Heart right ventricle (tissue), 16 donors: ENCODE data around the gene CDH13. TPM values are rescaled to one million over a fixed set of nuclear protein-coding genes. Genes with fewer than 3 reads are reported as not detected.

Experiments
- ATAC-seq, 8 donors: fragments of 200-7000 bp; cut with Tn5 transposase; one replicate each; pipeline ENCODE4 v1.9.1; 2020; ENCODE audit warnings: mild to moderate bottlenecking in 8 of 8, moderate library complexity in 8 of 8, moderate number of reproducible peaks in 1 of 8
- DNase-seq, 2 donors: peaks; one replicate each; pipeline ENCODE4 v3.0.0-alpha.2; 2020
- H3K27ac ChIP-seq, 10 donors: fragments of 200-600 bp; sonication (generic) in 2 of 10; one replicate each; pipeline versions ENCODE4 v1.5.0 to v1.8.0; 2020 to 2022; ENCODE audit warnings: mild to moderate bottlenecking in 3 of 10
- H3K27me3 ChIP-seq, 7 donors: fragments of 200-600 bp; one replicate each; pipeline ENCODE4 v1.8.0; 2021 to 2022; ENCODE audit warnings: mild to moderate bottlenecking in 2 of 7
- H3K36me3 ChIP-seq, 9 donors: fragments of 200-600 bp; sonication (generic) in 1 of 9; one replicate each; pipeline versions ENCODE4 v1.5.0 to v1.8.0; 2020 to 2022; ENCODE audit warnings: mild to moderate bottlenecking in 2 of 9
- H3K4me1 ChIP-seq, 9 donors: fragments of 200-600 bp; sonication (generic) in 1 of 9; one replicate each; pipeline versions ENCODE4 v1.5.0 to v1.8.0; 2020 to 2022; ENCODE audit warnings: mild to moderate bottlenecking in 4 of 9
- H3K4me3 ChIP-seq, 10 donors: fragments of 200-600 bp; sonication (generic) in 2 of 10; one replicate each; pipeline versions ENCODE4 v1.5.0 to v1.8.0; 2020 to 2022; ENCODE audit warnings: mild to moderate bottlenecking in 7 of 10, moderate library complexity in 2 of 10
- H3K9me3 ChIP-seq, 11 donors: fragments of 200-600 bp in 10 of 11; sonication (generic) in 2 of 11; one replicate each; pipeline versions ENCODE4 v1.5.0 to v1.8.0; 2013 to 2022; ENCODE audit warnings: mild to moderate bottlenecking in 2 of 11, control low read depth in 1 of 11, moderate library complexity in 1 of 11
- WGBS, 2 donors: extraction: QIAGEN DNeasy Blood & Tissue Kit; methylation state at CpG; one replicate each; pipeline ENCODE4 v1.1.7; 2013; ENCODE audit warnings: inconsistent platforms in 1 of 2; 5-methylcytosine and 5-hydroxymethylcytosine counted together
- intact Hi-C, 10 donors: fragments of 100-400 bp; cut with DNase I; formaldehyde crosslinking; loops; one replicate each; pipeline versions ENCODE4 v1.11.1 to v1.14.2; 2022
- polyA plus RNA-seq, 2 donors: library from polyadenylated mRNA; stranded (reverse); fragments of 200-250 nt; gene quantifications; one replicate each; pipeline ENCODE4 v1.2.3, GENCODE V29; 2013
- total RNA-seq, 10 donors: library from RNA; stranded (reverse); fragmentation: NEBNext Ultra II Directional in 3 of 10; extraction: Animal tissue kit (Norgen Biotek cat#: 25700) in 3 of 10; gene quantifications; one replicate each; pipeline versions ENCODE4 v1.2.1 to v1.2.4, GENCODE V29; 2021 to 2023
- TF ChIP-seq, protein P1 (sequence below), 9 donors: fragments of 200-600 bp; sonication (generic) in 2 of 9; IDR thresholded peaks; one replicate each; pipeline versions ENCODE4 v1.5.0 to v1.8.0; 2021 to 2022; ENCODE audit warnings: antibody characterized with exemption in 9 of 9, mild to moderate bottlenecking in 5 of 9, moderate library complexity in 1 of 9
- donor health status: Arrhythmogenic right ventricular cardiomyopathy.
- donor health status: ischemic (EF 13 %, LVEDD 7.1; RV severe dilation, severe dysfunction).
- donor health status: healthy with polysubstance abuse.
- donor health status: DM: no; HTN: yes; CAD: no.
- donor health status: DM: no; HTN: no; CAD: no.
- donor health status: ischemic (EF 25% LVEDD 6.9; RV normal size, moderate dysfunction).
- donor health status: ischemic (EF 25% LVEDD 5.7; RV mildly dilated, moderate dysfunction).
- donor health status: healthy.
- donor health status: DM: yes; HTN: yes; CAD: no.
- donor health status: Ischemic cardiomyopathy.
- donor health status: ischemic (EF 35%, LVEDD 5.7; RV mildly dilated, moderate dysfunction).
- donor health status: nonischemic (EF 11% LVEDD 7.7; RV severe dilation, severe dysfunction).
- donor health status: DM: yes; HTN: yes; CAD: no.
- donor health status: PGD.
- donor health status: ischemic (EF 29% LVEDD 5.4; RV normal size, mild dysfunction).
- donor health status: nonischemic (EF 23%, LVEDD 6.1; RV moderate dilation, normal function).

Gene CDH13
- total and polyA plus RNA-seq, 12 donors: 15.5 to 221 (median 168) TPM

DNA sequence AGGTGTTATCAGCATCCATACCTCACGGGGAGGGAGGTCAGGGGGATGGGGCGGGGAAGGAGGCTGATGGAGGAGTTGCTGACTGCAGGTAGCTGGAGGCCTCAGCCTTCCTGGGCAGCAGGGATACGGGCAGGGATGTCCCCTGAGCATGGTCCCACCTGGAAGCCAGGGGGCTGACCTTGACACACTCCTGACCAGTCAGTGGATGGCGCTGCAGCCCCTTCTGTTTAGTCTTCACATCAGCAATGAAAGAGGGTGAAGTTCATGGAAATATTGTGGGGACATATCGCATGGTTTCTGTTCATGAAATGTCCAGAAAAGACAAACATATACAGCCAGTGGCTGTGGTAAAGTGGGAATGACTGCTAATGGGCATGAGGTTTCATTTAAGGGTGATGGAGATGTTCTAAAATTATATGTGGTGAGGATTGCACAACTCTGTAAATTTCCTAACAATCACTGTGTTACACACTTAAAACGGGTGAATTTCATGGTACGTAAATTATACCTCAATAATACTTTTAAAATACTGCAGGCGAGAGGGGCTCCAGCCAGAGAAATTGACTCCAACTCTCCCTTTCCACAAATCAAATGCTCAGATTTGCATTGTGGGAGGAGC lies 489.6 kb downstream of the CDH13 start:
- no peaks in the 10 kb centered on the region for H3K9me3 ChIP-seq
- intact Hi-C loops: loop anchor here in 3 of 10 donors (10.0 kb wide), 1 partner anchor 328 kb away; no protein-coding TSS in a partner anchor
- DNase-seq (no peak), ATAC-seq (peak in 1 of 8 donors; percentile 19)
- no peak overlapping the region for H3K4me3 ChIP-seq
- no peaks in the 10 kb centered on the region for H3K27me3 ChIP-seq
- TF ChIP-seq, protein P1, sequence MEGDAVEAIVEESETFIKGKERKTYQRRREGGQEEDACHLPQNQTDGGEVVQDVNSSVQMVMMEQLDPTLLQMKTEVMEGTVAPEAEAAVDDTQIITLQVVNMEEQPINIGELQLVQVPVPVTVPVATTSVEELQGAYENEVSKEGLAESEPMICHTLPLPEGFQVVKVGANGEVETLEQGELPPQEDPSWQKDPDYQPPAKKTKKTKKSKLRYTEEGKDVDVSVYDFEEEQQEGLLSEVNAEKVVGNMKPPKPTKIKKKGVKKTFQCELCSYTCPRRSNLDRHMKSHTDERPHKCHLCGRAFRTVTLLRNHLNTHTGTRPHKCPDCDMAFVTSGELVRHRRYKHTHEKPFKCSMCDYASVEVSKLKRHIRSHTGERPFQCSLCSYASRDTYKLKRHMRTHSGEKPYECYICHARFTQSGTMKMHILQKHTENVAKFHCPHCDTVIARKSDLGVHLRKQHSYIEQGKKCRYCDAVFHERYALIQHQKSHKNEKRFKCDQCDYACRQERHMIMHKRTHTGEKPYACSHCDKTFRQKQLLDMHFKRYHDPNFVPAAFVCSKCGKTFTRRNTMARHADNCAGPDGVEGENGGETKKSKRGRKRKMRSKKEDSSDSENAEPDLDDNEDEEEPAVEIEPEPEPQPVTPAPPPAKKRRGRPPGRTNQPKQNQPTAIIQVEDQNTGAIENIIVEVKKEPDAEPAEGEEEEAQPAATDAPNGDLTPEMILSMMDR (IDR thresholded peaks at IDR 0.05): no peak
- 88 to 93% methylated on average over 8 of the region's 8 CpGs for WGBS, 2 donors
- H3K36me3 ChIP-seq: no peaks in the 10 kb centered on the region
- no peak overlapping the region for H3K27ac ChIP-seq
- peaks cover 0 to 10% (median 0%) of the 10 kb centered on the region in 9 donors for H3K4me1 ChIP-seq

DNA sequence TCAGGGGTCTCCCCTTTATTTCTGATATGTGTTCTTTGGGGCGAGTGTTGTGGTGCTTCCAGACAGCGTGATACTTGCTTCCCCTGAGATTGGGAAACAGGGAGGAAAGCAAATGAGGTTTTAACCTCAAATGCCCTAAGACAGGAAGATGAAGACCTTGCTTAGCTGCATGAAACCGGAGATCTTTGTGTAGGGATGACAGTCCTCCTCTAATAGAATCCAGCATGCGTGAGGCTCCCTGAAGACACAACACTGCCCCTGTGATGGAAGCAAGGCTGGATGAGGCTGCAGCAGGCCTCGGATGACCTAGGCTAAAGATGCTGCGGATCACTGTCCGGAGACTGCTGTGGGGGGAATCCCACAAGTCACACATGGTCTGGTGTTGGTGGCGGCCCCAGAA lies 491.0 kb downstream of the CDH13 start:
- Histone ChIP-seq H3K27me3 (no peaks in the 10 kb centered on the region), H3K27ac (no peak overlapping the region), H3K9me3 (no peaks in the 10 kb centered on the region), H3K4me1 (peaks cover 0 to 10% (median 0%) of the 10 kb centered on the region in 9 donors), H3K4me3 (no peak overlapping the region), H3K36me3 (no peaks in the 10 kb centered on the region)
- no peak for DNase-seq
- TF ChIP-seq, protein P1 (IDR thresholded peaks at IDR 0.05): no peak
- intact Hi-C loops: loop anchor here in 3 of 10 donors (10.0 kb wide), 1 partner anchor 327 kb away; no protein-coding TSS in a partner anchor
- ATAC-seq: no peak
- WGBS, 2 donors: 86 to 90% methylated on average over 8 of the region's 8 CpGs

DNA sequence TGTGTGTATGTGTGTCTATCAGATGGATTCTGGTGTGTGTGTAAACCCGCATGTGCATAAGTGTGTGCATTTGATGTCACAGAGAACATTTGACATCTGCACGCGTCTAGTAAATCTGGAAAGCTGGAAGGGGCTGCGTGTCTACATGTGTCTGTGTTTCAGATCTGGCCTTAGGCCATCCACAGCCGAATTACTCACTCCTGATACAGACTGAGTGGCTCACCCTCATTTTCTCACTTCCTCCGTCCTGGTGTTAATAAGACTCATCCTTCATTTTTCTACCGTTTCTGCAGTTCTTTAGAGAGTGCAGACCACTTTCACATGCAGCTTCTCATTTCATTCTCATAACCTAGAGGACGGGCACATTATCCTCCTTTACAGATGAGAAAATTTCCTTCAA lies 491.6 kb downstream of the CDH13 start:
- Histone ChIP-seq H3K27ac (no peak overlapping the region), H3K9me3 (no peaks in the 10 kb centered on the region), H3K27me3 (no peaks in the 10 kb centered on the region), H3K4me1 (peaks cover 0 to 10% (median 0%) of the 10 kb centered on the region in 9 donors), H3K4me3 (no peak overlapping the region), H3K36me3 (no peaks in the 10 kb centered on the region)
- intact Hi-C loops: loop anchor here in 3 of 10 donors (10.0 kb wide), 1 partner anchor 326 kb away; no protein-coding TSS in a partner anchor
- 71 to 74% methylated on average over 8 of the region's 8 CpGs for WGBS, 2 donors
- TF ChIP-seq, protein P1 (IDR thresholded peaks at IDR 0.05): no peak
- DNase-seq (no peak), ATAC-seq (no peak)

DNA sequence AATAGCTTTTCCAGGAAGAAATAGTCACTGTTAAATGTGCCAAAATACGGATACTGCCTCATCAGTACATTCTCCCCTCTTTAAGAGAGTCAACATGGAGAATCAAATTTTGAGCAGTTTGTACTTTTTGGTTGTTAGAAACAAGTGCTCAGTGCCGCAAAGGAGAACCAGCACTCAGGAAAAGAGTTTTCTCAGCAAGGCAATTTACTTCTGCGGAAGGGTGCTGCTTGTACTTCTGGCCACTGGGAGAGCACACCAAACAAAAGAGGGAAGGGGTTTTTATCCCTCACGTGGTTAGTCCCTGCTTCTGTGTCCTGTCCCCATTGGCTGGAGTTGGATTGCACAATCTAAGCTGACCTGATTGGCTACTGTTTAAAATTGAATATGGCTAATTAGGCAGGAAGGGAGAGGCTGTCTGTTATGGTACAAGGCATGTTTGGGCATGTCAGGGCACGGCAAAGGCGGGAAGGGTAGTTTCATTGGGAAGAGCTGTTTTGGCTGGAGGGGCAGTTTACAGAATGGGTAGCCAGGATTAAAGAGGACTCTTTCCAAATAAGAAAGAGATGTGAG lies 499.3 kb downstream of the CDH13 start:
- H3K27ac ChIP-seq: no peak overlapping the region
- WGBS, 2 donors: 92 to 95% methylated on average over 6 of the region's 6 CpGs
- H3K27me3 ChIP-seq: no peaks in the 10 kb centered on the region
- peaks cover 0 to 25% (median 0%) of the 10 kb centered on the region in 11 donors for H3K9me3 ChIP-seq
- no peak overlapping the region for H3K4me3 ChIP-seq
- intact Hi-C loops: no loop called here
- TF ChIP-seq, protein P1 (IDR thresholded peaks at IDR 0.05): no peak
- ATAC-seq (no peak), DNase-seq (no peak)
- H3K36me3 ChIP-seq: peaks cover 0 to 21% (median 8%) of the 10 kb centered on the region in 9 donors
- H3K4me1 ChIP-seq: peaks cover 0 to 4% (median 0%) of the 10 kb centered on the region in 9 donors
